Coronary artery (tissue), 2 donors: ENCODE measurements around the gene ANKRD11.

Experiments
- DNase-seq: peaks from one replicate; pipeline ENCODE4 v3.0.0-alpha.2; 2017; ENCODE audit warnings: low spot score
- H3K27ac ChIP-seq, 2 donors: fragments of 200-600 bp; sonication (generic); one replicate each; pipeline ENCODE4 v1.5.1; 2016 to 2019
- H3K4me3 ChIP-seq: fragments of 200-600 bp; sonication (generic); 2 replicates; pipeline ENCODE4 v1.5.1; 2016; ENCODE audit warnings: mild to moderate bottlenecking, moderate library complexity
- TF ChIP-seq, protein P1 (sequence below): fragments of 200-600 bp; sonication (generic); IDR thresholded peaks from one replicate; pipeline ENCODE4 v1.5.1; 2019; ENCODE audit warnings: antibody characterized with exemption

ANKRD11 gene

DNA sequence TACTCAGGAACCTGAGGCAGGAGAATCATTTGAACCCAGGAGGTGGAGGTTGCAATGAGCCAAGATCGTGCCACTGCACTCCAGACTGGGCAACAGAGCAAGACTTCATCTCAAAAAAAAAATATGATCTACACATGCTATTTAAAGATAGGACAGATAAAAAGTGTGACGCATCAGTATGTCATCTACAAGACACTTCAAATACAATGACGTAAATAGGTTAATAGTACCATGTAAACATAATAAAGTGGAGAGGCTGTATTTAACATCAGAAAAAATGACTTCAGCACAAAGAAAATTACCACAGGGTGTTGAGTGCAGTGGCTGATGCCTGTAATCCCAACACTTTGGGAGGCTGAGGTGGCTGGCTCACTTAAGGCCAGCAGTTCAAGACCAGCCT is 252.6 kb downstream of the ANKRD11 start:
- no peak overlapping the region for H3K27ac ChIP-seq
- H3K4me3 ChIP-seq: no peak overlapping the region
- TF ChIP-seq, protein P1, sequence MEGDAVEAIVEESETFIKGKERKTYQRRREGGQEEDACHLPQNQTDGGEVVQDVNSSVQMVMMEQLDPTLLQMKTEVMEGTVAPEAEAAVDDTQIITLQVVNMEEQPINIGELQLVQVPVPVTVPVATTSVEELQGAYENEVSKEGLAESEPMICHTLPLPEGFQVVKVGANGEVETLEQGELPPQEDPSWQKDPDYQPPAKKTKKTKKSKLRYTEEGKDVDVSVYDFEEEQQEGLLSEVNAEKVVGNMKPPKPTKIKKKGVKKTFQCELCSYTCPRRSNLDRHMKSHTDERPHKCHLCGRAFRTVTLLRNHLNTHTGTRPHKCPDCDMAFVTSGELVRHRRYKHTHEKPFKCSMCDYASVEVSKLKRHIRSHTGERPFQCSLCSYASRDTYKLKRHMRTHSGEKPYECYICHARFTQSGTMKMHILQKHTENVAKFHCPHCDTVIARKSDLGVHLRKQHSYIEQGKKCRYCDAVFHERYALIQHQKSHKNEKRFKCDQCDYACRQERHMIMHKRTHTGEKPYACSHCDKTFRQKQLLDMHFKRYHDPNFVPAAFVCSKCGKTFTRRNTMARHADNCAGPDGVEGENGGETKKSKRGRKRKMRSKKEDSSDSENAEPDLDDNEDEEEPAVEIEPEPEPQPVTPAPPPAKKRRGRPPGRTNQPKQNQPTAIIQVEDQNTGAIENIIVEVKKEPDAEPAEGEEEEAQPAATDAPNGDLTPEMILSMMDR: no peak
- no peak for DNase-seq

- H3K4me3 ChIP-seq: no peak overlapping the region
- no peak for DNase-seq
- TF ChIP-seq, protein P1: no peak
- H3K27ac ChIP-seq: no peak overlapping the region
Measured at GRCh38 chr16:89233678-89234490, 256.5 kb downstream of the ANKRD11 start.

GRCh38 chr16:89232107-89232506 is 258.3 kb downstream of the ANKRD11 start:
- H3K27ac ChIP-seq: no peak overlapping the region

DNA sequence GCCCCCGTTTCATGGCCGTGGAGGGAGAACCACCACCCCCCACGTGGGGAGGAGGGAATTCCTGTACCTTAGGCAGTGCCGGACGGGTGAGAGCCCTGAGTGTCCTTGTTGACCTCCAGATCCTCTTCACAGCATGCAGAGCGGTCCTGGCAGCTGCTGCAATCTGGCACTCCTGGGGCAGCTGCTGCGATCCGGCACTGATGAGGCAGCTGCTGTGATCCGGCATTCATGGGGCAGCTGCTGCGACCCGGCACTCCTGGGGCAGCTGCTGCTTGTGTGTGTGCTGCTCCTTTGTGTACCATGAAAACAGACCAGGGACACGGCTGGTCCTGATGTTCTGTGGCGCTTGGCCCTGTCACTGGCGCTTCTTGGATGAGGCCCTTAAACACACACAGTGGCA is 260.1 kb downstream of the ANKRD11 start:
- TF ChIP-seq, protein P1: no peak
- DNase-seq: no peak
- Histone ChIP-seq H3K27ac (no peak overlapping the region), H3K4me3 (no peak overlapping the region)

More at GRCh38 chr16:89232107-89232506, 258.3 kb downstream of the ANKRD11 start:
- TF ChIP-seq, protein P1: no peak
- no peak for DNase-seq
- H3K4me3 ChIP-seq: no peak overlapping the region

DNA sequence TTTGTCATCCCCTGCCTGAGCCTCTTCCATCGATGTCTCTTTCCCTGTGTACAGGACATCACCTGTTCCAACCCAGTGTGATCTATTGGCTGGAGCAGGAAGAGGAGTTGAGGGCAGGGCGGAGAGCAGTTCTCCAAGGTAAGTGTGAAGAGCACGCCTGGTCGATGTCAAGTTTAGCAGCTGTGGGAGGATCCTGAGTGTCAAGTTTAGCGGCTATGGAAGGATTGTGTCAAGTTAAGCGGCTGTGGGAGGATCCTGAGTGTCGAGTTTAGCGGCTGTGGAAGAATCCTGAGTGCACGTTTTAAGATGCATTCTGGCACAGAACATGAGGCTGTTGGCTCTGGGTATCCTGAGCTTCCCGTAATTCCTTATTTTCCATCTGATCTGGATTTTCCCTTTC is 265.7 kb downstream of the ANKRD11 start:
- no peak for DNase-seq
- Histone ChIP-seq H3K27ac (no peak overlapping the region), H3K4me3 (no peak overlapping the region)
- TF ChIP-seq, protein P1: no peak

DNA sequence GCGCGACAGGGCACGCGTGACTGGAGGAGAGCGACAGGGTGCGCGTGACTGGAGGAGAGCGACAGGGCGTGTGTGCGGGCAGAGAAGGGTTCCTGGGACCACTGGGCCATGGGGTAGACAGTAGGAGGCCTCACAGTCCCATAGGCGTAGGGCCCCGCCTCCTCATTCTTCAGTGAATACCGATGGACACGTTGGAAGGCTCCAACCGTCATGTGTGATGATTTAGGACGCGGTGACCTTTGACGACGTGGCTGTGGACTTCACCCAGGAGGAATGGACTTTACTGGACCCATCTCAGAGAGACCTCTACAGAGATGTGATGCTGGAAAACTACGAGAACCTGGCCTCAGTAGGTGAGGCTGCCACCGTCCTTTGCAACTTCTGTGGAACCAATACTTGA is 267.4 kb downstream of the ANKRD11 start:
- Histone ChIP-seq H3K4me3 (no peak overlapping the region), H3K27ac (no peak overlapping the region)
- no peak for DNase-seq
- TF ChIP-seq, protein P1: no peak

DNA sequence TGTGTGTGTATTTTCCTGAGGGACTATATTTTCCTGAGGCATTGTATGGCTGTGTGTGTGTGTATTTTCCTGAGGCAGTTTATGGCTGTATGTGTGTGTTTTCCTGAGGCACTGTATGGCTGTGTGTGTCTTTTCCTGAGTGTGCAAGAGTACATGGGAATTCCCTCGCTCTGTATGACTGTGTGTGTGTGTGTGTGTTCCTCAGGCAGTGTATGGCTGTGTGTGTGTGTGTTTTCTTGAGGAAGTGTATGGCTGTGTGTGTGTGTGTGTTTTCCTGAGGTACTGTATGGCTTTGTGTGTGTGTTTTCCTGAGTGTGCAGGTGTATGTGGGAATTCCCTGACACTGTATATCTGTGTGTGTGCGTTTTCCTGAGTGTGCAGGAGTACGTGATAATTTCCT is 268.8 kb downstream of the ANKRD11 start:
- TF ChIP-seq, protein P1: no peak
- no peak overlapping the region for H3K27ac ChIP-seq
- no peak overlapping the region for H3K4me3 ChIP-seq
- DNase-seq: no peak
